HFFc6 (cell line): ENCODE measurements around the gene ZNF563. TPM values are rescaled to one million over a fixed set of nuclear protein-coding genes. Genes with fewer than 3 reads are reported as not detected.
"Not testable (repeated sequence)": the region's sequence is repeated elsewhere in the genome, so short reads cannot be mapped to it uniquely, and the experiment has no call there.

Experiments used
- DNase-seq: peaks from one replicate; pipeline ENCODE4 v3.0.0-alpha.2; 2018
- H3K27ac Mint-ChIP-seq: 2 replicates; pipeline ENCODE4 v1.8.0; 2020; ENCODE audit warnings: mild to moderate bottlenecking, mixed read lengths
- H3K27me3 Mint-ChIP-seq: 2 replicates; pipeline ENCODE4 v1.8.0; 2021; ENCODE audit warnings: mild to moderate bottlenecking, moderate library complexity, mixed read lengths; ENCODE audit not compliant: insufficient read depth
- H3K36me3 Mint-ChIP-seq: 2 replicates; pipeline ENCODE4 v1.8.0; 2021; ENCODE audit warnings: low read depth, mixed read lengths
- H3K4me1 Mint-ChIP-seq: 2 replicates; pipeline ENCODE4 v1.8.0; 2020; ENCODE audit warnings: low read depth, mixed read lengths
- H3K4me3 Mint-ChIP-seq: 2 replicates; pipeline ENCODE4 v1.8.0; 2020; ENCODE audit warnings: mild to moderate bottlenecking, moderate library complexity, mixed read lengths
- H3K9me3 Mint-ChIP-seq: 2 replicates; pipeline ENCODE4 v1.8.0; 2020; ENCODE audit warnings: mild to moderate bottlenecking, mixed read lengths
- total RNA-seq, 6 experiments: library from RNA; stranded (reverse); fragmentation: NEBNext Ultra II Directional; extraction: Animal tissue kit (Norgen Biotek cat#: 25700); gene quantifications; 2 replicates in 1 of 6; 3 replicates in 5 of 6; pipeline ENCODE4 v1.2.3, GENCODE V29; 2021
- TF ChIP-seq, protein P1 (sequence below): fragments of 200-600 bp; sonication (generic); IDR thresholded peaks from 2 replicates; pipeline ENCODE4 v1.5.0; 2021; ENCODE audit warnings: antibody characterized with exemption, mild to moderate bottlenecking

The ZNF563 gene
- total RNA-seq, 6 experiments from 2014 or later: 1.5 to 2.1 (median 1.8) TPM

GRCh38 chr19:12314553-12314952 is 18.9 kb downstream of the ZNF563 start:
- TF ChIP-seq, protein P1, sequence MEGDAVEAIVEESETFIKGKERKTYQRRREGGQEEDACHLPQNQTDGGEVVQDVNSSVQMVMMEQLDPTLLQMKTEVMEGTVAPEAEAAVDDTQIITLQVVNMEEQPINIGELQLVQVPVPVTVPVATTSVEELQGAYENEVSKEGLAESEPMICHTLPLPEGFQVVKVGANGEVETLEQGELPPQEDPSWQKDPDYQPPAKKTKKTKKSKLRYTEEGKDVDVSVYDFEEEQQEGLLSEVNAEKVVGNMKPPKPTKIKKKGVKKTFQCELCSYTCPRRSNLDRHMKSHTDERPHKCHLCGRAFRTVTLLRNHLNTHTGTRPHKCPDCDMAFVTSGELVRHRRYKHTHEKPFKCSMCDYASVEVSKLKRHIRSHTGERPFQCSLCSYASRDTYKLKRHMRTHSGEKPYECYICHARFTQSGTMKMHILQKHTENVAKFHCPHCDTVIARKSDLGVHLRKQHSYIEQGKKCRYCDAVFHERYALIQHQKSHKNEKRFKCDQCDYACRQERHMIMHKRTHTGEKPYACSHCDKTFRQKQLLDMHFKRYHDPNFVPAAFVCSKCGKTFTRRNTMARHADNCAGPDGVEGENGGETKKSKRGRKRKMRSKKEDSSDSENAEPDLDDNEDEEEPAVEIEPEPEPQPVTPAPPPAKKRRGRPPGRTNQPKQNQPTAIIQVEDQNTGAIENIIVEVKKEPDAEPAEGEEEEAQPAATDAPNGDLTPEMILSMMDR: no peak
- H3K4me1 Mint-ChIP-seq: no peaks in the 10 kb centered on the region; the same call in 1 of the 2 replicates

GRCh38 chr19:12308891-12309290 is 24.5 kb downstream of the ZNF563 start:
- H3K4me1 Mint-ChIP-seq, H3K27me3 Mint-ChIP-seq: not testable (repeated sequence)

More at GRCh38 chr19:12314553-12314952, 18.9 kb downstream of the ZNF563 start:
- DNase-seq: no peak
- Mint-ChIP-seq H3K27ac (no peak overlapping the region), H3K36me3 (peaks cover 42% of the 10 kb centered on the region), H3K4me3 (peak overlapping the region; percentile 39; the same call in 1 of the 2 replicates), H3K27me3 (no peaks in the 10 kb centered on the region; the same call in 1 of the 2 replicates), H3K9me3 (peaks cover 64% of the 10 kb centered on the region)

GRCh38 chr19:12295191-12295590 is 38.2 kb downstream of the ZNF563 start:
- Mint-ChIP-seq H3K36me3 (peaks cover 20% of the 10 kb centered on the region), H3K4me1 (peaks cover 10% of the 10 kb centered on the region), H3K9me3 (peaks cover 17% of the 10 kb centered on the region), H3K27me3 (no peaks in the 10 kb centered on the region; the same call in none of the 2 replicates), H3K27ac (peak overlapping the region; percentile 99), H3K4me3 (peak overlapping the region; percentile 98)
- DNase-seq: no peak
- TF ChIP-seq, protein P1: no peak

More at GRCh38 chr19:12308891-12309290, 24.5 kb downstream of the ZNF563 start:
- H3K36me3 Mint-ChIP-seq, H3K4me3 Mint-ChIP-seq, H3K27ac Mint-ChIP-seq, DNase-seq: not testable (repeated sequence)
- peaks cover 34% of the 10 kb centered on the region for H3K9me3 Mint-ChIP-seq

DNA sequence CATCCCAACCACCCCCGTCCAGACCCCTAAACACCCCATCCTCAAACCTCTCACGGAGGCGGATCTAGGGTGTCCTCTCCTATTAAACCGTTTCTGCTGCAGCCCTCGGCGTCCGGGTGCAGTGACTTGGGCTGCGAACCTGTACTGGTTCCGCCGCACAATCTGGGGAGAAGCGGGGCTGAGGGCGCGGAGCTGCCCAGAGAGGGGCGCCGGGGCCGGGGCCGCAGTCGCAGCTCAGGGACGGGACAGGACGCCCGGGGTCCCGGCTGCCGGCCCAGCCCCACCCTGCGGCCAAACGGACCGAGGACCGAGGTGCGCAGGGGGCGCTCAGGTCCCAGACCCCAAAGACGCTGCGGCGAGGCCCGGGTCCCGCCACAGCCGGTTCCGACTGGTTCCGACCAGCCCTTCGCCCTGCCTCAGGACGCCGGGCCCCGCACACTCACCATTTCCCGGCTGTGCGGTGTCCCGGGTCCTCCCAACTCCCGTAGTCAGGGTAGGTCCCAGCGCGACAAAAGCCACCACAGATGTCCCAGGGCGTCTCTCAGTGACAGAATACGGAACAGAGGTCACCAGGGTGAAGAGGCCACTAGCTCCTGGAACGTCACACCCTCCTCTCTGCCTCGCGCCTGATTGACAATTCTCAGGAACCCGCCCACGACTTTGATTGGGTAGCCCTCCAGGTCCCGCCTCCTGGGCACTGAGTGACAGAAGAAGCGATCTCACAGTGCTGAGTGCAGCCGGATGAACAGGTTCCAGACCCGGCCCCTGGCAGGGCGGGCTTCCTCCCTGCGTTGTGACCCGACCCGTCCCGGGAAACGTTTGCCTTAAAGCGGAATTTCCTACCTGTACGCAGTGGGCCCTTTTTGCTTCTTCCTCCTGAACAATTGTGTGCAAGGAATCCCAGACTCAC is 38.9 kb downstream of the ZNF563 start, which contains the start of gene ZNF44:
Gene ZNF44, minus strand, starts transcription at position 635 of the 910 bp plus-strand sequence. Its CDS starts 189 bp downstream, at position 446.
- Mint-ChIP-seq H3K27ac (peak within 1 kb of the TSS; percentile 99), H3K4me1 (peaks cover 14% of the 10 kb centered on the region), H3K4me3 (peak within 1 kb of the TSS; percentile 98), H3K27me3 (no peaks in the 10 kb centered on the region; the same call in none of the 2 replicates), H3K36me3 (peaks cover 20% of the 10 kb centered on the region), H3K9me3 (peaks cover 17% of the 10 kb centered on the region)
- TF ChIP-seq, protein P1: no peak; the same call in 1 of the 2 replicates
- DNase-seq: peak; percentile 92

DNA sequence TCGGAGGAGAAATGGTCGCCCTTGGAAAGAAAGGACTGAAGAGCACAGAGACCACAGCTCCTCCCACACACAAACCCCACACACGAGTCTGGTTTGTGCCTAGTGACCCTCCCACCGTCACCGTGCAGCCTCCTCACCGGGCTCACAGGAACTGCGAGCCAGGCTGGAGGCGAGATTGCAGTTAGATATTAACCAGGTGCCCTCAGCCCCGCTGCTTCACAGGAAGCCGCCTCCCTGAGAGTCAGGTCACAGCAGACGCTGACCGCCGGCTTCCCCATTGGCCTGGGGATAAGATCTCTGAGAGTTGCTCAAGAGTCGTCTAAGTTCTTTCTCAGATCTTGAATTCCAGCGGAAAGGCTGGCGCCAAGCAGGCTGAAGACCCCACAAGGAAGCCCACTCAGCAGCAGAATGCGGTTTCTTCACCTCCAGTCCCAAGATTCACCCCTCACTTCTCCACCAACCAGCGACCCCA is 39.6 kb downstream of the ZNF563 start:
- Mint-ChIP-seq H3K27ac (peak overlapping the region; percentile 96), H3K27me3 (peaks cover 2% of the 10 kb centered on the region), H3K36me3 (peaks cover 27% of the 10 kb centered on the region), H3K4me1 (peaks cover 20% of the 10 kb centered on the region), H3K9me3 (peaks cover 13% of the 10 kb centered on the region), H3K4me3 (peak overlapping the region; percentile 98)
- TF ChIP-seq, protein P1: no peak
- DNase-seq: peak; percentile 62

DNA sequence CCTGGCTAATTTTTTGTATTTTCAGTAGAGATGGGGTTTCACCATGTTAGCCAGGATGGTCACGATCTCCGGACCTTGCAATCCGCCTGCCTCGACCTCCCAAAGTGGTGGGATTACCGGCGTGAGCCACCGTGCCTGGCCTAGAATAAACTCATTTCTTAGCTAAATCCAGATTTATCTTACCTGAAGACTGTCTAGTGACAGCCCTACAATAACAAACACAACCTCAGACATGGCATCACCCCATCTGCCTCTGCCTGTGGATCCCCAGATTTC is 43.7 kb downstream of the ZNF563 start:
- Mint-ChIP-seq H3K4me1 (peaks cover 21% of the 10 kb centered on the region), H3K9me3 (peaks cover 22% of the 10 kb centered on the region), H3K36me3 (peaks cover 38% of the 10 kb centered on the region), H3K27me3 (peaks cover 2% of the 10 kb centered on the region), H3K4me3 (no peak overlapping the region), H3K27ac (peak overlapping the region; percentile 50; the same call in 1 of the 2 replicates)
- TF ChIP-seq, protein P1: no peak
- no peak for DNase-seq
